ENCODE results near the gene SDK1.

DNA sequence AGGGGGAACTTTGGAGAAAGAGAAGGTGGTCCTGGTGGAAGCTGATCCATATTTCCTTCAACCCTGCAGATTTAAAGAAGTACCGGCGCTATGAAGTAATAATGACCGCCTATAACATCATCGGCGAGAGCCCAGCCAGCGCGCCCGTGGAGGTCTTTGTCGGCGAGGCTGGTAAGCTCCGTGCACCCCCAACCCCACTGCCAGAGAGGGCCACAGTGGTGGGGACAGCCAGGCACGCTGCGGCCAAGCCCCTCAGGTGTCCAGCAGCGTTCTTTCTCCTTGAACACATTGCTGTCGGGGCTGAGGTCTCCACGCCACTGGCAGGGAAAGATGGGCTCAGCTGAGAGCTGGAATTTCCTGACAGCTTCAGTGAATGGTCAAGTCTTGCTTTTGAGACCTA, 877.4 kb downstream of the SDK1 start:
- TF ChIP-seq, protein P1, sequence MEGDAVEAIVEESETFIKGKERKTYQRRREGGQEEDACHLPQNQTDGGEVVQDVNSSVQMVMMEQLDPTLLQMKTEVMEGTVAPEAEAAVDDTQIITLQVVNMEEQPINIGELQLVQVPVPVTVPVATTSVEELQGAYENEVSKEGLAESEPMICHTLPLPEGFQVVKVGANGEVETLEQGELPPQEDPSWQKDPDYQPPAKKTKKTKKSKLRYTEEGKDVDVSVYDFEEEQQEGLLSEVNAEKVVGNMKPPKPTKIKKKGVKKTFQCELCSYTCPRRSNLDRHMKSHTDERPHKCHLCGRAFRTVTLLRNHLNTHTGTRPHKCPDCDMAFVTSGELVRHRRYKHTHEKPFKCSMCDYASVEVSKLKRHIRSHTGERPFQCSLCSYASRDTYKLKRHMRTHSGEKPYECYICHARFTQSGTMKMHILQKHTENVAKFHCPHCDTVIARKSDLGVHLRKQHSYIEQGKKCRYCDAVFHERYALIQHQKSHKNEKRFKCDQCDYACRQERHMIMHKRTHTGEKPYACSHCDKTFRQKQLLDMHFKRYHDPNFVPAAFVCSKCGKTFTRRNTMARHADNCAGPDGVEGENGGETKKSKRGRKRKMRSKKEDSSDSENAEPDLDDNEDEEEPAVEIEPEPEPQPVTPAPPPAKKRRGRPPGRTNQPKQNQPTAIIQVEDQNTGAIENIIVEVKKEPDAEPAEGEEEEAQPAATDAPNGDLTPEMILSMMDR (conservative IDR thresholded peaks at IDR 0.05; ENCODE audit: low read length) = no peak
- TF ChIP-seq EZH2phosphoT487 (IDR thresholded peaks at IDR 0.05; ENCODE audit: borderline replicate concordance, low read depth, low read length) = no peak

Data from OCI-LY7 (cell line).